Measurements from ENCODE around the gene DNAH1.

The DNAH1 gene

DNA sequence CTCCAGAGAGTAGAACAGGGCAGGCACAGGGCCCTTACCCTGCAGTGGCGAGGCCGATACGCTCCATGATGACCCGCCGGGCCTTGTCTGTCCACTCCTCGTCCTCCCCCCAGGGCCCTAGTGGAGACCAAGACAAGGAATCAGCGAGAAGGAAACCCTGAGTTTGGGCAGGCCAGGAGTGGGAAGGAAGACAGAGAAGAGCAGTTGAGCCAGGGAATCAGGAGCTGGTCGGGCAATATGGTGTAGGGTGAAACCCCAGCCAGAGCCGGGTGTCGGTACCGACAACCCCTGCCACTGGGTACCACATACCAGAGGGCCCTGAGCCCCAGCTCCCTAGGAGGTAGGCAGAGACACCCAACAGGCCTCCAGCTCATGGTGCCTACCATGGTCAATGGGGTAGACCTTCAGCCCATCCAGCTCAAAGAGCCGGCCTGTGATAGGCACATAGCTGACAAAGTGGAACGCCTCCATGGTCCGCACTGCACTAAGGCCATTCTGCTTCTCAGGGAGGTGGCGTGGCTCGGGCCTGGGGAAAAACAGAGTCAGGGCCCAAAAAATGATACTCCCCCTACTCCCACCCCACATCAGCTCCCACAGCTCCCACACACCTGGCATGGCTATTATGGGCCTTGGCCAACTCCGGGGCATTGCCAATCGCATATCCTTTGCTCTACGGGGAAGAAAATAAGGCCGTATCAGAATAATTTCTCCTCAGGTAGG, 90.8 kb downstream of the DNAH1 start:
- DNase-seq: no peak

- DNase-seq: no peak
These were observed 91.7 kb downstream of the DNAH1 start for GRCh38 chr3:52407779-52408178.

DNA sequence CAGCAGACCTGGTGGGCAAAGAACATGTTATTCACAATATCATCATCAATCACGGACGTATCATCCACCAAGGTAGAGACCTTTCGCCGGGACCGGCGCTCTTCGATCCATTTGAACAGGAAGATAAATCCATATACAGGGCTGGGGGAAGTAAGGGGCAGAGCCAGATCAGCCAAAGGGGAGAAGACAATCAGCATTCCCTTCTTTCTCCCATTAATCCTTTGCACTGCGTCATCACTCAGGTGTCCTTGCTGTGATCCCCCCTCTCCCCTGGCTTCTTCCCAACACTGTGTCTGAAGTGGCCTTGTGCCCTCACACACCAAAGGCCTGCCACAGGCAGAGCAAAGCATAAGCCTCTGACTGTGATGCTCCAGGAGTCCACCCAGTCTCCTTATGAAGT, 92.3 kb downstream of the DNAH1 start:
- no peak for DNase-seq

- DNase-seq: no peak
These were observed 99.7 kb downstream of the DNAH1 start for GRCh38 chr3:52415800-52416199.

DNA sequence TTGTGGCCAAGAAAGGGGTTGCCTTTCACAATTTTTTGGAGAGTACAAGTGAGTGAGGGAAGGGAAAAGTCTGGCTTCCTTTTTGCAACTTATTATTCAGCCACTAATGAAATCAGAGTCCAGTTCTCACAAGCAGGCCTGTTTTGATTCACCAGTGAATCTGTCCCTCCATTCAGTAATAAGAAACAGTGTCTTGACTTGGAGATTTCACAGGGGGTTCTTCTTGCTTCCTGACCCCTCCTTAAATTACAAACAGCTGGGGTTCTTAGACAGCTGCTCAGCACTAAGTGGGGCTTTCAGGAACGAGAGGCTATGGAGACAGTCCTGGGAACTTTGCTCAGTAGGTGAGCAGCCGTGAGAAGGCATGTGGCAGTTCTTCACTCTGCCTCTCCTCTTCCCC, 104.3 kb downstream of the DNAH1 start:
- no peak for DNase-seq

DNA sequence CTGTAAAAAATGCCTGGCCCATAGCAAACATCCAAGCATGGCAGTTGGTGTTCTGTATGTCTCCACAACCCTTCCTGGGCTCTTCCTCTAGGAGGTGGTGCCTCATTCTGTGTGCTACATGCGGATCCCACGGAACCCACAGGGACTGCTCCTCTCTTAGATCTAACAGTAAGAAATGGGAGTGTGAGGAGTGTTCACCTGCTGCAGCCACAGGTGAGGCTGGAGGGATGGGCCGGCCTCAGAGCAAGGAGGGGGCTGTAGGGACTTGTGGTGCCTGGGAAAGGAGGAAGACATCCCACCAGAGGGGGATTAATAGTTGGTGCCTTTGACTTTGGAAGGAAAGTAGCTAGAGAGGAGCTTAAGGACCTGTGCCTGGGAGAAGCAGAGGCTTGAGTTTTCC, 106.5 kb downstream of the DNAH1 start:
- DNase-seq: no peak

DNA sequence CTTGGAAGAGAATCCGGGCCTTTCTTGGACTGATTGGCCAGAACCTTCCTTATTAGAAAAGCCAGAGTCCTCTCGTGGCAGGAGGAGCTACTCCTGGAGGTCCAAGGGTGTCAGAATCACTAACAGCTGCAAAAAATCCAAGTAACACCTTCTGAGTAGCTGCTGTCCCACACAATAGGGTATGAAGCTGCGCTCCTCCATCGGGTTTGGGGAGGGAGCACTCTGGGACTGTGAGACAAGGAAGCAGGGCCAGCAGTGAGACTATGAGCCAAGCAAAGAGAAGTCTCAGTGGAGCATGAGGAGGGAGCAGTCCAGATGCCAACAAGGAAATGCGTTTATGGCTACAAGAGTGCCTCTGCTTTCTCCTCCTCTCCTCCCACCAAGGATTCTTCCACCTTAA, 107.1 kb downstream of the DNAH1 start:
- DNase-seq: no peak

DNA sequence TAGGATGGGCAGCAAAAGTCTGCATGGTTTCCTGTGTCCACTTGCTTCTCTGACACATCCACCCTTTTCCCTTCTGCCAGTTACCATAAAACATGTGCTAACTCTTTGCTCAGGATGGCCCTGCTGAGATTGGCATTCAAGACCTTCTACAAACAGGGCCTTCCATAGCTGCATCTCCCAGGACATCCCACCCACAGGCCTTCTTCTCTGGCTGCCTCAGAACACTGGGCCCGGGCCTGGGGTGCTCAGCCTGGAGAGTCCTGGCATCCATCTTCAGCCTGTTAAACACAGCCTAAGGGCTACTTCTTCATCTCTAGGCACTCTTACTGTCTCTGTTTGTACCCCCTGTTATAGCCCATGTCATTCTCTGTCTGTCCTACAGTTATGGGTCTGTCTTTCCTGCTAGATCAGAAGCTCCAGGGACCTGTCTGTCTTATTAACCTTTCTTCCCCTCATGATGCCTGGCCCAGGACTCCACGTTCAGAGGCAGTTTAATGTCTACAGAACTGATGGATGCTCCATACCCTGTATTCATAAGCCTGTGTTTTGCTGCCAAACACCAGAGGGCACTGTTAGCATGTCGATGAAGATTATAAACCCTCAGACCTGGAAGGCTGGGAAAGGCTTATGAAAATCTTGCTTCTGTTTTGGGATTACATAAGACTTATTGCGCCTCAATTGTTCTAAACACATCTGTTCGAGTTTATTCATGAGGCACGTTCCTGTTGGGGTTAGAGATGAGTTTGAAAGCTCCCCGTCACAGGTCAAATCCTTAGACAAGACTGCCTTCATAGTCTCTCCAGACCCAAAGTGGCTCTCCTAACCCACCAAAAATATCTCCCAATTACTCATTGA, 112.3 kb downstream of the DNAH1 start:
- DNase-seq: no peak

GRCh38 chr3:52429031-52429430, 112.9 kb downstream of the DNAH1 start:
- no peak for DNase-seq

DNA sequence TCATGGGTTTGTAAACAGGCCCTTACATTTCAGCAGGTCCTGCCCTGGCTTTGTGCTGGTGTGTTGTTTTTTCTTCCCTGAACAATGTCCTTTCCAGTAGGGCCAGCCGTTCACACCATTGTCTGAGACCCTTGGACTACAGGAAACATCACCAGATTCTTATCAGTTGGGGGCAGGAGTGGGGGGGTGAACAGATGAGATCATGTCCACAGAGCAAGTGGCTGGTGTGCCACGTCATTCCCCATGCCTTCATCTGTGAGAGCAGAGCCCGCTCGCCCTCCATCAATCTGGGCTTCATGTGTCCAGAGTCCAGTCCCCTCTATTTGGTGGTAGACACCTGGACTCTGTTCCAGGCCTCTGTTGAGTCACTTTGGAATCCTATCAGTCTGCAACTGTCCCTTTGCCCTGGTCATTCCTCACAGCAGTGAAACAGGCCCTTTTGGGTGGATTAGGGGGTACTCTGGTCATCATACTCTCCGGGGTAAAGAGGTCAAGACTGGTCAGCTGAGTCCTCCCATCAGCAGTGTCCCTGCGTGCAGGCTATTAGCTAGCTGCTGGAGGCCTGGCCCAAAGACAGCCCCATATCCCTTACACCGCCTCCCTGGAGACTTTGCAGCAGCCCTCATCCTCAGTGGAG, 113.8 kb downstream of the DNAH1 start:
- DNase-seq: no peak

DNA sequence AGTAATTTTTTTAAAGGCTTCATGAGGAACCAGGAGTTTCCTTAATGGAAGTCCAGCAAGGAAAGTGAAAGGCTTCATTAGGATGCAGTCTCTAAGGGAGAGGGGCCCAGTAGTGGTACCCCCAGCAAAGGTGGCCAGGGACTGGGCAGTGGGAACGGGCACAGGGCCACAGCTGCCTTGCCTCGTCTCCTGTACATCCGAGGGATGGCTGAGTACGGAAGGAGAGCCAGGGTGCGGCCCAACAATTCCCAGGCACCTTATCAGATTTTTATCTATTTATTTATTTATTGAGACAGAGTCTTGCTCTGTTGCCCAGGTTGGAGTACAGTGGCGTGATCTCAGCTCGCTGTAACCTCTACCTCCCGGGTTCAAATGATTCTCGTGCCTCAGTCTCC, 114.3 kb downstream of the DNAH1 start:
- DNase-seq: no peak

DNA sequence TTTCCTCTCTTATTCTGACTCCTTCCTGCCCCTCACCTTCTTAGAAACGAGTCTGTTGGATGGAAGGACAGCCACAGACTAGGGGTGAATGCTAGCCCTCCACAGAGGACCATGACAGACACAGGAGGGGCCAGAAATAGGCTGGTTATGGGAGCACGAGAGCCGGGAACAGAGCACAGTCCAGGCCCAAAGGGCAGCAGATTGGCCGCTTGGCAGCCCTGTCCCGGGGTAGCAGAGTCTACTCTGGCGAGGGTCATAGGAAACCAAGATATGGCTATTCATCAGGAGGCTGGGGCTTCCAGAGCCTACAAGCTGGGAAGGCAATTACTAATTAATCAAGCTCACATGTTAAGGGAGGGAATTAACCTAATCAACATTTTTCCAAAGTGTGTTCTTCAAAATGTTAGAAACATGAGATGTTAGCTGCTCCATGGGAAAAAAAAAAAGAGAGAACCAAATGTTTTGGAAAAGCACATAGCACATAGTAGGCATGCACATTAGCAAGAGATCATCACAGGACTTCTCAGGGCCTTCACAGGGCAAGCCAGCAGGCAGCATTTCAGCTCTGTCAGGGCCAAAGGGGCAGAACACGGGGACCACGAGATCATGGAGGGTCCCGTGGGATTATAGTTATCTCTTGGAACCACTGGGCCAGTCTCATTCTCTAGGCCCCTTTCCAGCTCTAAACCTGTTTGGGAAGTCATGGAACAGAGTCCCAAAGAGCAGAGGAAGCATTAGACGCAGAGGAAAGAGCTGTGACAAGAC, 115.5 kb downstream of the DNAH1 start:
- no peak for DNase-seq

GRCh38 chr3:52432225-52432624, 116.1 kb downstream of the DNAH1 start:
- no peak for DNase-seq

- no peak for DNase-seq
These were observed 116.6 kb downstream of the DNAH1 start for GRCh38 chr3:52432691-52433141.

DNA sequence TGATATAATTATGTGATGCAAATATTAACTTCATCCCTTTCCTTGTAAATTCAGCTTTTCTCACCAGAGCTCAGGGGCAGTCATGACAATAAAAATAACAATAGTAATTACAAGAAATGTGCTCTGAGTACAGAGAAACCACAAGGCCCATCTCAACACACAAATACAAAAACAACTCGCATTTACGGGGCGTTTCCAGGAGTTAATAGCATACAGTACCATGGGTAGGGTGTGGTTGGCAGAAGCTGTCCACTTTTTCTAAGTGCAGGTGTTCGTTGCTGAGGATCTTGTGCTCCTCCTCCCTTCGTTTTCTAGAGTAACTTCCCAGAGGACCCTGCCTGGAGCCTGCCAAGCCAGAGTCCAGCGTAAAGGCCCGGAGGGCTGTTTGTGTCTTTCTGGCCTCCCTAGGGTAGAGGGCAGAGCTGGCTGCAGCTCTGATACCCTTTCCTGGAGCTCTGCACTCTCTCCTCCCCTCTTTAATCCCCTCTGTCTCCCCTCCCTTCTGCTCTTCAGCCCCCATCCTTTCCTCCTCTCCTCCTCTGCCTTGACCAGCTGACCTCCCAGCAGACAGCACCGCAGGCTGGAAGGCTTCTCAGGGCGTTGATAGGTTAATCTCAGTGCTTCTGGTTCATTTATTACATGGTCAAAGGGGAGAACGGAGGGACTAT, 117.3 kb downstream of the DNAH1 start:
- no peak for DNase-seq

DNA sequence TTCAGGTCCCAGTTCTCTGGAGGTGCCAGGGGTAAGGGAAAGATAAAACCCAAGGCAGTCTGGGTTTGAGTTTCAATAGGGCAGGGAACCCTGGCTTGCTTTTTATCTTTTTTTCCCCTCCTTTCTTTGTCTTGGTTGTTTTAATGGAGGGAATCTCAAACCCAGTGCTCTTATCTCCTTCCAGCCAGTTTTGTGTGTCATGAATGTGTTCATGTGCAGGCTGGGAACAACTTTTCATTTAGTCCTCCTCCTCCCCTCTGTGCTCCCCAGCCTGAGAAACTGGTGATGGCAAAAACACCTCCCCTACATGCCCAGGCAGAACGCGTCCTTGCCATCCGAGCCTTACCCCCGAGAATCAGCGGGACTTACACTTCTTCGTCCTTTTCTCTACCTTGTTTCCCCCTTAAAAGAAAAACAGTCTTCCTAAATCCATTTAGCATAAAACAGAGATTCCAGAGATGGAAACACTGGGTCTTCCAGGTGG, 117.9 kb downstream of the DNAH1 start:
- no peak for DNase-seq

- DNase-seq: no peak
These were observed 118.5 kb downstream of the DNAH1 start for GRCh38 chr3:52434491-52435115.

DNA sequence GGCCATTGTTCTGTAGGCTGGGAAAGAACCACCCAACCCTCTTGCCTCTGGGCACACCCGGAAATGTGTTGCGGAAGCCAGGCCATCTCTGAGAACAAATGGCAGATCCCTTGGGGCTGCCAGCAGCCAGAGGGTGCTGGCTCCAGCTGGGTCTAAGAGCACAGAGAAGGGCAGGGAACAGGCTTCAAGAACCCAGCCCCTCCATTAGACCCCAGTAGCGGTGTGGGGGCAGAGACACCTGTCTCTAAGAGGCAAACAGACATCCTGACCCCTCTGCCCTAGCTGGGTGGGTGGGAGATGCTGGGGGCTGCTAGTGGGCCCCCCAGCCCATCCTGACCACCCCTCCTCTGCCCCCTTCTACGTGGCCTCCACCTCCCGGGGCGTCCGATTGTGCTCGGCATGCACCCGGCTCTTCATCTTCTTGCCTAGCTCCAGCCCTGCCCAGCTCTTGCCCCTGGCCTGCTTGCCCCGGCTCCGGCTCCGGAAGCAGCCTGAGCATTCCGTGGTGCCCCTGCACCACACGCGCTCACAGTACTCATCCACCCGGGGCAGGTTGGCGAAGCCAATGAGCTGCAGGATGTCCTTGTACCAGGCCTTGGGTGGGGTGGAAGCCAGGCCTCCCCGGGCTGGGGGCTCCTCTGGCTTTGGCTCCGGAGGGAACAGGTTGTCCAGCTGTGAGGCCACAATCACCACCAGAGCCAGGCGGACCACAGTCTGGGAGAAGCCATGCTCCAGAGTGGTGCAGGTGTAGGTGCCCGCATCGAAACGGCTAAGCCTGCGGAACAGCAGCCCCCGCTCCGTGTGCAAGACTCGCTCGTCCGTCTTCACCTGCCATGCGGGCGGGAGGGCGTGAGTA, 119.4 kb downstream of the DNAH1 start:
- DNase-seq: no peak

GRCh38 chr3:52436500-52437149, 120.5 kb downstream of the DNAH1 start:
- no peak for DNase-seq
